COLO668 (cell line): ENCODE data around the gene GTPBP10.

Source experiments
- DNase-seq: peaks from one replicate; lab custom pipeline; 2025; ENCODE audit not compliant: unreplicated experiment; lab: John Stamatoyannopoulos, UW

Gene GTPBP10

DNA sequence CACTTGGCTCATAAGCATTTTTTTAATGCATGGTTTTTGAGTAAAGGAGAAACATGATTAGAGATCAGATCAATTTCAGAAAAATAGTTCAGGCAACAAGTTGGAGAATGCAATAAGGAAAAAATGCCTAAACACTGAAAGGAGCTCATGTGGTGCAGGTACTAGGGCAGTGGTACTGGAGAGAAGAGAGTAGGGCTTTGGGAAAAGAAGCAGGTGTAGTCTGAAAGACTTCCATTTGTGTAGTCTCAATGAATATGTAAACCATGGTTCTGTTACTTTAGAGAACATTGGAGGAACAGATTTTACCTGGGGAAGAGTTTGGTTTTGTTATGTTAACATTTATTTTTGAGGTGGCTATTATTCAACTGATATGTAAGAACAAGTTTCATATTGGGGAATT lies 5.5 kb downstream of the GTPBP10 start:
- DNase-seq, result no peak

DNA sequence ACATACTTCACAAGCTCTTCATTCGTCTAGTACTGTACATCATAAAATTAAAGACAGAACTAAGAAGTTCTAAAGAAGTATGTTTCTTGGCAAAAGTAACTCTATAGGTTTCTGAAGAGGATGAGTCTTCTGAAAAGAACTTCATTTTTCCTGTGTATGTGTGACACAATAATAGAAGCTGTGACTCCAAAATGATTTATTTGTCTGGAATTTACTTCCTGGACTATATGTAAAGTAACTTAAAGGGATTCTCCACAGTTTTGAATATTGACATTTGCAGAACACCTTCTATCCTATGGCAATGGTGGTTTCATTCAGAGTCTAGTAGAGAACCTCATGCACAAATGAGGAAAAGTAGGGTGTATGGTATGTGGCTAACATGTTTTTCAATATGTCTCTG lies 36.9 kb downstream of the GTPBP10 start:
- no peak for DNase-seq

DNA sequence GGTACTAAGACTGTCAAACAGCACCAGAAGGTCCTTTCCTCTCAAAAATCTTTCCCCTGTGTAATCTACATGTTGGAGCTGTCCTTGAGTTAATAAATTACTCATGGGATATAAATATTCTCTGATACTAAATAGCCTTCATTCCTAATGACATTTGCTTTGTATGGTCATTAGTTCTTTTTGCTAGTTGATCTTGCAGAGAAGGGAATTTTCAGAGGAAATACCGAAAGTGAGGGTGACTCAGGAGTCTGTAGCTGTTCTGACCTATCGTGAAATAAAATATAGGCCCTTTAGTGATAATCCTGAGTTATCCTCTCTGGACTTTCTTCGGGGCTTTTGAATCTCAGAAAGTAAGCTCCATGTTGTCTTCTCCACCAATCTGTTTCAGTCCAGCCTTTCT lies 37.3 kb downstream of the GTPBP10 start:
- DNase-seq, result no peak

DNA sequence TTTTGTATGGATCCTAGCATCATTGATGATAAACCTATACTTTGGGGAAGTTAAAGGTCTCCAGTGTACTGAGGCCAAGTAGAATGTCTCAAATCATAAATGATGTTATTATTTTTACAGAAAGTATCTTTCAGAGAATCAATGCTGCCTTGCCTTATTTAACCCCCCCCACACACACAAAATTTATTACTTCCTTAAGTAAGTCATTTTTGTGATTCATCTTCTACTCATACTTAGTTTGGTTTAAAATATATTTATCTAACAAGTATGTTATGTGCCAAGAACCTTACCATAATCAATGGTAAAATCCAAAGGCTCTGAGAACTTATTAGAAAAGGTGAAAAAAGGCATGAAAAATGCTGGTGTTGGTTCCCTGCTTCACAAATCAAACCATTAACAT lies 37.9 kb downstream of the GTPBP10 start:
- no peak for DNase-seq

DNA sequence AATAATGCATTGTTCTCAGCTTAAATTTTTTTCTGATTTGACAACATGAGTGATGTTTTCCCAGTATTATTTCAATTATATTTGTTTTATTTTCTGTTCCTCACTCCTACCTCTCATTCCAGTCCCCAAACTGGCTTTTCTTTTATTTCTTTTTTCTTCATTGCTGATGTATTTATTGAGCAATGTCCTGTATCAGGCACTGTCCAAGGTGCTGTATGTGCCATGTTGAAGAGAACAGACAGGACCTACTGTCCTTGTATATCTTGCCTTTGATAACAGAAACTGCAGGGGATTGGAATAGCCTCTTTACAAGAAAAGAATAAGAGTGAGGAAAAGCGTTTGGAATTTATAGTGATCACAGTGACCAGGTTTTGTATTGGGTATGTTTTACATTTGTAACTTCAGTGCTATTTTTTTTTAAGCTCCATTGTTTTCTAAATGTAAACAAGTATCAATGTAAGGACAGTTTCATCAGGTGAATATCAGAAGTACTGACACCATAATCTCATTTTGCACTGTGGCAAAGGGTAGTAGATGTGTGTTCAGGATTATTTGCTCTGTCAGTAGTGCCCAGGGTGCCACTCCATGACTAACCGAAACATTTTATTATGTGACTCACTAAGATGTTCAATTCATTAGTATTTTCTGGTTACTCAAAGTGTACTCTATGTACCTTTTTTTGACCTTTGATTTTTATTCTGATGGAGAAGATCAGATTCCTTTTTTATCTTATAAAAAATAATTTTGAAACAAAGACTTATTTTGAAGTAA lies 41.1 kb downstream of the GTPBP10 start:
- DNase-seq, result no peak

DNA sequence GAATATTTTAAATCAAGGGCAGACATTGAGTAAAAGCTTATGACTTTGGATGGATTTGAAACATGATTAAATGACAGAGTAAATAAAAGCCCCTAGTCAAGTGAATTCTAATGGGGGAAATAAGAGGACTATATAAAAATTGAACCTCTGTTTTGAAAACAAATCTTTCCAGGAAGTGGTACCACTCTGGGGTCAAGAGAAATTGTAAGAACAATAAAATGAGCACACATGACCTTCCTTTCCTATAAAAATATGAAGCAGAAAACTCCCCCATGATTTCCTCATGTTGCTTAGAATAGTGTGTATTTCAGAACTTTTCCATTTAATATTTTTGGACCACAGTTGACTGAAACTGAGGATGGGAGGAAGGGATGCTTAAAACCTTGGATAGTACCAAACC lies 44.4 kb downstream of the GTPBP10 start:
- no peak for DNase-seq

DNA sequence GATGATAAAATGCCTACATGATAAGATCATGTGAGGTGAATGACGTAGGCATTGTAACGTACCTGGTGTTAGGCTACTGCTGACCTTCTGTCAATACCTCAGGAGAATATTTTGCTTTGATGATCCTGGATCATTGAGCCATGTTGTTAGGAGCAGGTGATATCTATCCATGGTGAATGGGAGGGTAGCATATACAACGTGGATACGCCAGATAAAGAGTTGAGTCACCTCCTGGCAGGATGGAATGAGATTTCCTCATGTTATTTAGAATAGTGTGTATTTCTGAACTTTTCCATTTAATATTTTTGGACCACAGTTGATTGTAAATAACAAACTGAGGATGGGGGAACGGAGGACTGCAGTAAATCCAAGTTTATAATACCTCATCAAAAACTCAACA lies 45.0 kb downstream of the GTPBP10 start:
- no peak for DNase-seq

DNA sequence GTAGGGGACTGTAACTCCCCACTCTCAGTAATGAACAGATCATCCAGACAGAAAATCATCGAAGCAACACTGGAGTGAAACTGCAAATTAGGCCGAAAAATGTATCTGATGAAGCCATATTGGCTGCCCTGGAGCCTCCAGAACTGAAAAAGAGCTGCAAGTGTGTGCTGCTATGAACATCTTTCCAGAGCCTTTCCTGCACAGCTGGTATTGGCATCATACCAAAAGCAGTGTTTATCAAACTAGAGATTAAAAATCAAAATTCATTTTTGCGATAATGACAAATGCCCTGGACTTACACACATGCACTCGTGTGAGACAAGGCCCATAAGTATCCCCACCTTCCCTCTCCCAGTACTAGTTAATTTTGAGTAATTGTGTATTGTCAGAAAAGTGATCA lies 49.9 kb downstream of the GTPBP10 start:
- no peak for DNase-seq

DNA sequence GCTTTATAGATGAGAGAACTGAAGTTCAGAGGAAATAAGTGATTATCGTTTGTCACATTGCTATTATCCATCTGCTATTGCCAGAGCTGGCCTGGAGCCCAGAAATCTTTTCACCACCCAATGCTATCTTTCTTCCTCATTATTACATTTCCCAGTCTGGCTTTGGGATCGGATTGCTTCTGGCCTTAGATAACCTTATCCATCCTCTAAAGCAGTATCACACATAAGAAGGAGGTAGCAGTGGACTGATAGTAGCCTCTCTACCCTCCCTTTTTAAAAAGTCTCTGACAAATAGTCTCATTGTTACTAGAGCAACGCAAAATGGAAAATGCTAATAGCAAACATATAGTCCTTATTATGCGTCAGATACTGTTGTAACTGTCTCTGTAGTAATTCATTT lies 55.5 kb downstream of the GTPBP10 start:
- DNase-seq, result no peak

DNA sequence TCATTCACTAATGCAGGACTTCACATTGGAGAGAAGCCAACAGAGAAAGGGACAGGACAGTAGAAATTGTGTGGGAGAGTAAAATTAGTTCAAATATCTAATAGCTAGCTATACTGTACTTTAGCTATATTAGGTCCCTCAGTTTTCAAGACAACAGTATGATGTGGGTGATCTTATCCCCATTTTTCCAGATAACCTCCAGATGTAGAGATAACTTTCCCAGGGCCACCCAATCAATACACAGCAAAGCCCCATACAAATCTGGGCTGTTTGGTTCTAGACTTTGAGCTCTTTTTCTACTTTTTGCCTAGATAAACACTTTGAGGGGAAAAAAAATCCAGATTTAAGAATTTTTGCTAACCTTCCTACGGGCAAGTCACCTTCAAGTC lies 56.3 kb downstream of the GTPBP10 start:
- DNase-seq, result no peak

DNA sequence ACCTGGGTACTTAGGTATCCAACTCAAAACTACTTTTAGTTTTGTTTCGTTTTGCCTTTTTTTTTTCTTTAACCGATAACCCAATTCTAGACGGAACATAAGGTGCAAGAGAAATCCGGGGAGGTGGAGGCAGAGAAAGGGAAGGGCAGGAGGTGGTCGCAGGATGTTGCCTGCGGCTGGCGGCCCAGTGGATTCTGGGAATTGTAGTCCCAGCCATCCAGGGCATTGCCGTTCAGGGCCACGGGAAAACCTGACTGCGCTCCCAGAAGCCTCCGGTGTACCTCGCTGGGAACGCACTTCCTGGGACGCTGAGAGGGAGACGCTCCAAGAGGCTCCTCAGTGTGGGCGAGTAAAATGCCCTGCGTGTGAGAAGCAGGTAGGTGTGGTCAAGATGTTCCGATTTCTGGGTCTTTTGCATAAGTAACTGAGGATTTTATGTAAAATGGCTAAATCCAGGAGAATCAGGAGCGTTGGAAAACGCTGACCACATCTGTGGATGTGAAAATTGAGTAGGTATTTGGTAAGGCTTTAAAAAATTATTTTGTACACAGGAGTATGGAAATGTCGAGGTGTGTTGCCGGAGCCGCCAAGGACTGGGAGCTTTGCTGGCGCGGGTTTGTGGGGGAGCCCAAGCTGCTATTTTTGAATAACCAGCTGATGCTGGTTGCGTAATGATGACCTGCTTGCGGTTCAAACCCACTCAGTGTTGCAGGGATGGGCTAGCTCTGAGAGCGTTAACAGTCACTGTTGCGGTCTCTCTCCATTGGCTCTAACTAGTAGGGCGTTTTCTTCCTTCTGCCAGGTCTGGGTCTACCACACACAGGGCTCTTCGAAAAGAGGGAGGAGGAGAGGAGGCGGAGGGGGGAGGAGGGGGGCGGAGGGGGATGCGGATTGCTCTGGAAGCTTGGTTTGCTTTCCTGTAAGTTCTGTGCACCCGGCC lies 56.9 kb downstream of the GTPBP10 start, which contains the start of gene CLDN12:
TSS of gene CLDN12 (plus strand) at position 288 of the 940 bp plus-strand sequence. CDS start 9,216 bp downstream, outside the sequence.
- peak; percentile 84 for DNase-seq

DNA sequence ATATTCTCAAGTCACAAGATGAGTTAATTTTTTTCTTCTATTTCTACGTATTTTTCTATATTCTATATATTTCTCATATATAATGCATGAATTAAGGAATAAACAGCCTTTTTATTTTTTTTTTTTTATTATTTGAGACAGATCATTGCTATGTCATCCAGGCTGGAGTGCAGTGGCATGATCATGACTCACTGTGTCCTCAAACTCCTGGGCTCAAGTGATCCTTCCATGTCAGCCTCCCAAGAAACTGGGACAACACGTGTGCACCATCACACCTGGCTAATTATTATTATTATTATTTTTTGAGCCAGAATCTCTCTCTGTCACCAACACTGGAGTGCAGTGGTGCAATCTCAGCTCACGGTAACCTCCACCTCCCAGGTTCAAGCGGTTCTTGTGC lies 58.3 kb downstream of the GTPBP10 start:
- DNase-seq, result no peak

DNA sequence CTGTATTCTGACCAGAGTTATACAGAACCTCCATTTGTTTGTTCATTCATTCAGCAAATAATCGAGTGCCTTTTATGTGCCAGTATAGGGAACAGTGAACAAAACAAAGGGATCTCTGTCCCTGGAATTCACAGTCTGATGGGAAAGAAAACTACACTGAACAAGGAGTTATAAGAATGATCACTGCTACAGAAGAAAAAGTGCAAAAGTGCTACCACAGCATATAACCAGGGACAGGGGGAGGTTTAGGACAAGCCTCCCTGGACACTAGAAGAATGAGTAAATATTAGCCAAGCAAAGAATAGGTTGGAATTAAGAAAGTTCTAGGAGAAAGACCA lies 60.9 kb downstream of the GTPBP10 start:
- DNase-seq, result no peak

DNA sequence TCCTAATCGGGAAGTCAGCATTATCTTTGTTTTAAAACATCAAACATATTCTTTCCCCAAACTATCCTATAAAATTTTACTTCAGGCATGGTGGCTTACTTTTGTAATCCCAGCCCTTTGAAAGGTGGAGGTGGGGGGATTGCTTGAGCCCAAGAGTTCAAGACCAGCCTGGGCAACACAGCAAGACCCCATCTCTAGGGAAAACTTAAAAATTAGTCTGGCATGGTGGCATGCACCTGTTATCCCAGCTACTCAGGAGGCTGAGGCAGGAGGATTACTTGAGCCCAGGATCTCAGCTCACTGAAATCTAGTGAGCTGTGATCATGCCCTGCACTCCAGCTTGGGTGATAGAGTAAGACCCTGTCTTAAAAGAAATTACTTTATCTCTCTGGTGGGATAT lies 61.6 kb downstream of the GTPBP10 start:
- no peak for DNase-seq

DNA sequence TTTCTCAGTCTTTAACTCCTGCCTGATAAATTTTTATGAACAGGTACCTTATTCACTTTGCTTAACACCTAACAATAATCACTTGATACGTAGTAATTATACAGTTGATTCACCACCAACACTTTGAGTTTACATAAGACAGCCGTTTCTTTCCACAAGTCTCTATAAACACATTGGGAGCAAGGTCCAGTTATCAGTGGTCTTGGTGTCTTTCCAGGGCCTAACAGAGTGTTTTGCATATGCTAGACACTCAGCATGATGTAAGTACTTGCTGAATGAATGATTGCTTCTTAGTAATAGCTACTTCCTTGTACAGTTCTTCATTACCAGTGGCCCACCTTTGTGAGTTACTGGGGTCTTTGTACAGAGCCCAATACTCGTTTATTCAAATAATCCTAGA lies 63.2 kb downstream of the GTPBP10 start:
- no peak for DNase-seq

DNA sequence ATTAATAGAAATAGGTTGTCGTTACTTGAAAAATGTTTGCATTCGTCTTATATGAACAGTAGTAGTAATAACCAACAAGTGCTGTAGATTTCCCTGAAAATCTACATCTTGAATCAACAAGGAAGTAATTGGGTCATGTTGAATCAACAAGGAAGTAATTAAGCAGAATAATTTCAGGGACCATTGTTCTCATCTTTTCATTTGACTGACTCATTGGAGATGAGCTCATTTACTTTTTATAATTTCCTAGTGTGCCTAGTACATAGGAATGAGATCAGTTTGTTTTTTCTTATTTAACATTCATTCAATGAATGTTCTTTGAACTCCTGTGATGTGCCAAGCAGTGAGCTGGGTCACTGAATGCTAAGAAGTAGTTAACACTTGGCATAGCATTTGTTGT lies 65.0 kb downstream of the GTPBP10 start:
- DNase-seq, result no peak

DNA sequence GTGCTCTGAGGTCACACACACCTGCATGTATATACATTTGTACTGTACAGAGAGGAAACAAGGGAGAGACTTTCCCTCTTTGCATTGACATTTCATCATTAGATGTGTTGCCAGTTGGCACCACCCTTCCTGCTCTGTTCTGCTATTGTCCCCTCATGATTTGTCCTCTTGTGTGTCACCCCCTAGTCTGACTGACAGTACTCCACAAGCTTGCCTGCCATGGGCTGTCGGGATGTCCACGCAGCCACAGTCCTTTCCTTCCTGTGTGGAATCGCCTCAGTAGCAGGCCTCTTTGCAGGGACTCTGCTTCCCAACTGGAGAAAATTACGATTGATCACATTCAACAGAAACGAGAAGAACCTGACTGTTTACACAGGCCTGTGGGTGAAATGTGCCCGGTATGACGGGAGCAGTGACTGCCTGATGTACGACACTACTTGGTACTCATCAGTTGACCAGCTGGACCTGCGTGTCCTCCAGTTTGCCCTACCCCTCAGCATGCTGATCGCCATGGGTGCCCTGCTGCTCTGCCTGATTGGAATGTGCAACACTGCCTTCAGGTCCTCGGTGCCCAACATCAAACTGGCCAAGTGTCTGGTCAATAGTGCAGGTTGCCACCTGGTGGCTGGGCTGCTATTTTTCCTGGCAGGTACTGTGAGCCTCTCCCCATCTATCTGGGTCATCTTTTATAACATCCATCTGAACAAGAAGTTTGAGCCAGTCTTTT lies 66.1 kb downstream of the GTPBP10 start:
- DNase-seq, result peak; percentile 17

DNA sequence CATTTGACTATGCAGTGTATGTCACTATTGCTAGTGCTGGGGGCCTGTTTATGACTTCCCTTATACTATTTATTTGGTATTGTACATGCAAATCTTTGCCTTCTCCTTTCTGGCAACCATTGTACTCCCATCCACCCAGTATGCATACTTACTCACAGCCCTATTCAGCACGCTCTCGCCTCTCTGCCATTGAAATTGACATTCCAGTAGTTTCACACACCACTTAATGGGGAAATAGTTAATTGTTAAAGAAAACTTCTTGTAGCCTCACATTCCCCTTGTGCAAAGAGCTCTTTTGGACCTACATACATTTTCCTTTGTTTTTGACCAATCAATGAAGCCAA lies 66.6 kb downstream of the GTPBP10 start:
- no peak for DNase-seq

DNA sequence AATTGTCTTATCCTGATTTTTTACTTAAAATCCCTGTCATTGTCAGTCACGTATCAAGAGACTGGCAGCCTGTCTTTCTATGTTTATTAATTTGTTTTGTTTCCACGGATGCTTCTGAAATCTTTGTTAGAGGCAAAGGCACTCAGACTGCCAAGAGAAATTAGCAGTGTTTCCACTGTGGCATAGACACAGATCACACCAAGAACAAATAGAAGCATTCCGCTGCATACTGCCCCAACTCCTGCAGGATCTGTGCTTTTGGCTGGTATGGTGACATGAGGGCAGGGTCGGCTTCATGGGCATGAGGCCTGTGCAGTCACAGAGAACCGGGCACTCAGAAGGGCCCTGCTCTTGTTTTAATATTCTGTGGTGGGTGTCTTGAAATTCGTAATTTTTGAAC lies 75.1 kb downstream of the GTPBP10 start:
- DNase-seq, result no peak

DNA sequence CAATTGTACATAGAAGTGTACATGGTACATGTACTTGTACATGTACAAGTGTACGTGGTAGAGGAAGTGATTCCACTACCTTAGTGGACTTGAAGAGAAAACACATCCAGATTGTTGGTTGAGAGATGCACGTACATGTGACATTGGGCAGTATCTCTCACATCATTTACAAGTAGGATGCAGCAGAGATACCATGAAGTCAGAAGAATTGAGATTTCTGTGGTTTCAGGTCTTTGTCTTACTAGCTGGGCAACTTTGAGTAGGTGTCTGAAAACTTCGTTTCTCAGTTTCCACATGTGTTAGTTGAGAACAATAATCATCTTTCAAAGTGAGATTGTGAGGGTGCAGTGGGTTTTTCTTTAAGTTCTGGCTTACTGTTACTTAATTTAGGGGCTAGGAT lies 78.2 kb downstream of the GTPBP10 start:
- DNase-seq, result no peak

DNA sequence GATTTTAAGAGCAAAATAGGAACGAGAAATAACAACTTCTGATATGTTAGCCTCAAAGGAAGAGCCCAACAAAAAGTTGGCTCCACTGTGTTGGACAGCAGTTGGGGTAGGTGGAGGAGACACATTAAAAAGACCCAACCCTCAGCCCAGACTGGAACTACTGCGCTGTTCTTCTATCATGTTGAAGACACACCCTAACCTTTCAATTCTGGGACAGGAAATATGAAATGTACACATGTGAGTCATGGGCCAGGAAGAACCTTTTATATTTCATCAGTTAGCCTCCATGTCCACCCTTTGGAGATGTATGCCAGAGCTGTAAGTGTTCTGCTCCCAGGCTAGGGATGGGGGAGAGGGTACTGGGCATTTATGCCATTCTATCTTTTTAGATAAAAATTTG lies 78.9 kb downstream of the GTPBP10 start:
- DNase-seq, result no peak
